HG02610 (cell line): Measurements from ENCODE around the gene TRIM75.
"Not testable (repeated sequence)": the region's sequence is repeated elsewhere in the genome, so short reads cannot be mapped to it uniquely, and the experiment has no call there.

ENCODE experiments used
- ATAC-seq: cut with Tn5 transposase; IDR thresholded peaks from one replicate; pipeline ENCODE4 v1.9.1; 2021; ENCODE audit warnings: mild to moderate bottlenecking, moderate library complexity; ENCODE audit not compliant: unreplicated experiment

The TRIM75 gene

GRCh38 chr4:165073346-165073745, 19.7 kb downstream of the TRIM75 start:
- ATAC-seq: not testable (repeated sequence)

- ATAC-seq: no peak
Observed at GRCh38 chr4:165077034-165077578, 23.4 kb downstream of the TRIM75 start.

GRCh38 chr4:165079476-165079875, 25.8 kb downstream of the TRIM75 start:
- no peak for ATAC-seq

GRCh38 chr4:165084787-165085186, 31.1 kb downstream of the TRIM75 start:
- ATAC-seq: not testable (repeated sequence)

GRCh38 chr4:165085946-165086345, 32.3 kb downstream of the TRIM75 start:
- ATAC-seq: no peak

GRCh38 chr4:165088366-165088765, 34.7 kb downstream of the TRIM75 start:
- ATAC-seq: no peak

- ATAC-seq: not testable (repeated sequence)
Observed at GRCh38 chr4:165092187-165092586, 38.5 kb downstream of the TRIM75 start.

- ATAC-seq: no peak
Observed at GRCh38 chr4:165094873-165095272, 41.2 kb downstream of the TRIM75 start.

- ATAC-seq: no peak
Observed at GRCh38 chr4:165095291-165095690, 41.6 kb downstream of the TRIM75 start.

- ATAC-seq: no peak
Observed at GRCh38 chr4:165096776-165097175, 43.1 kb downstream of the TRIM75 start.

- no peak for ATAC-seq
Observed at GRCh38 chr4:165101641-165102040, 48.0 kb downstream of the TRIM75 start.

GRCh38 chr4:165106518-165106917, 52.9 kb downstream of the TRIM75 start:
- no peak for ATAC-seq
